AG04449 (cell line): ENCODE results near the gene TBC1D5.
"Not testable (repeated sequence)": the region's sequence is repeated elsewhere in the genome, so short reads cannot be mapped to it uniquely, and the experiment has no call there.

Experiments
- CTCF ChIA-PET: fragments of 350-600 bp; formaldehyde crosslinking; extraction: SDS; loops from one replicate; lab custom pipeline; 2021; ENCODE audit warnings: antibody characterized with exemption; lab: Yijun Ruan, JAX
- POLR2A ChIA-PET: fragments of 400-600, 350-600 bp; formaldehyde crosslinking; extraction: SDS; loops from one replicate; lab custom pipeline; 2020; ENCODE audit warnings: antibody characterized with exemption, inconsistent platforms; lab: Yijun Ruan, JAX
- DNase-seq: peaks from one replicate; pipeline ENCODE4 v3.0.0-alpha.2; 2010; ENCODE audit warnings: low read depth, low spot score
- H3K4me3 ChIP-seq: 2 replicates; pipeline ENCODE4 v1.5.1; 2011; ENCODE audit warnings: low read depth, mild to moderate bottlenecking, control low read depth, low read length
- TF ChIP-seq, protein P1 (sequence below): IDR thresholded peaks from one replicate; pipeline ENCODE4 v1.5.1; 2011; ENCODE audit warnings: mild to moderate bottlenecking, moderate library complexity, low read length, control low read depth, inconsistent platforms; ENCODE audit not compliant: insufficient read depth; ENCODE audit errors: missing control alignments

TBC1D5 gene

DNA sequence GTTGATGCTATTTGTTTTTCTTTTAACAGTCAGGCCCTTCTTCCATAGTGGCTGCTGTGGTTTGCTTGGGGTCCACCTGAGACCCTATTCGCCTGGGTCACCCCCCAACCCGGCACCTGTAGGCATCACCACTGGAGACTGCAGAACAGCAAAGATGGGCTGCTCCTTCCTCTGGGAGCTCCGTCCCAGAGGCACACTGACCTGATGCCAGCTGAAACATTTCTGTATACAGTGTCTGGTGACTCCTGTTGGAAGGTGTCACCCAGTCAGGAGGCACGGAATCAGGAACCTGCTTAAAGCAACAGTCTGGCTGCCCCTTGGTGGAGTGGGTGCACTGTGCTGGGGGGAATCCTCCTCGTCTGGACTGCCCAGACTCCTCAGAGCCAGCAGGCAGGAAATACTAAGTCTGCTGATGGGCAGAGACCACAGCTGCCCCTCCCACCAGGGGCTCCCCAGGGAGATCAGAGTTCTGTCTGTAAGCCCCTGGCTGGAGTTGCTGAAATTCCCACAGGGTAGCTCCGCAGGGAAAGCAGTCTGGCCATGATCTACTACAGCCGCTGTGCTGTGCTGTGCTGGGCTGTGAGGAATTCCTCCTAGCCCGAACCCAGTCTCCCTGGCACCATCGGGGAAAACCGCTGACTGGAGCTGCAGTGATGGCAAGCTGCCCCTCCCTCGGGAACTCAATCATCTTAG, 248.2 kb downstream of the TBC1D5 start:
- TF ChIP-seq, protein P1, sequence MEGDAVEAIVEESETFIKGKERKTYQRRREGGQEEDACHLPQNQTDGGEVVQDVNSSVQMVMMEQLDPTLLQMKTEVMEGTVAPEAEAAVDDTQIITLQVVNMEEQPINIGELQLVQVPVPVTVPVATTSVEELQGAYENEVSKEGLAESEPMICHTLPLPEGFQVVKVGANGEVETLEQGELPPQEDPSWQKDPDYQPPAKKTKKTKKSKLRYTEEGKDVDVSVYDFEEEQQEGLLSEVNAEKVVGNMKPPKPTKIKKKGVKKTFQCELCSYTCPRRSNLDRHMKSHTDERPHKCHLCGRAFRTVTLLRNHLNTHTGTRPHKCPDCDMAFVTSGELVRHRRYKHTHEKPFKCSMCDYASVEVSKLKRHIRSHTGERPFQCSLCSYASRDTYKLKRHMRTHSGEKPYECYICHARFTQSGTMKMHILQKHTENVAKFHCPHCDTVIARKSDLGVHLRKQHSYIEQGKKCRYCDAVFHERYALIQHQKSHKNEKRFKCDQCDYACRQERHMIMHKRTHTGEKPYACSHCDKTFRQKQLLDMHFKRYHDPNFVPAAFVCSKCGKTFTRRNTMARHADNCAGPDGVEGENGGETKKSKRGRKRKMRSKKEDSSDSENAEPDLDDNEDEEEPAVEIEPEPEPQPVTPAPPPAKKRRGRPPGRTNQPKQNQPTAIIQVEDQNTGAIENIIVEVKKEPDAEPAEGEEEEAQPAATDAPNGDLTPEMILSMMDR = no peak
- H3K4me3 ChIP-seq = no peak overlapping the region
- POLR2A ChIA-PET = no interaction called here
- no peak for DNase-seq
- CTCF ChIA-PET = interaction anchor here (1.0 to 1.3 kb wide), 2 partner anchors 151 to 347 kb away, joined by 3 read pairs; no protein-coding TSS in a partner anchor

DNA sequence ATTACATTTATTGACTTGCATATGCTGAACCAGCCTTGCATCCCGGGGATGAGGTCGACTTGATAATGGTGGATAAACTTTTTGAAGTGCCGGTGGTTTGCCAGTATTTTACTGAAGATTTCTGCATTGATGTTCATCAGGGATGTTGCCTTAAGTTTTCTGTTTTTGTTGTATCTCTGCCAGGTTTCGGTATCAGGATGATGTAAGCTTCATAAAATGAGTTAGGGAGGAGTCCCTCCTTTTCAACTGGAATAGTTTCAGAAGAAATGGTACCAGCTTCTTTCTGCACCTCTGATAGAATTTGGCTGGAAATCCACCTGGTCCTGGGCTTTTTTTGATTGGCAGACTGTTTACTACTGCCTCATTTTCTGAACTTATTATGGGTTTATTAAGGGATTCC, 250.8 kb downstream of the TBC1D5 start:
- CTCF ChIA-PET = interaction anchor here (1.7 kb wide), 1 partner anchor 94 kb away, joined by 3 read pairs; no protein-coding TSS in a partner anchor
- DNase-seq = no peak
- TF ChIP-seq, protein P1 = no peak
- H3K4me3 ChIP-seq = no peak overlapping the region
- POLR2A ChIA-PET = no interaction called here

DNA sequence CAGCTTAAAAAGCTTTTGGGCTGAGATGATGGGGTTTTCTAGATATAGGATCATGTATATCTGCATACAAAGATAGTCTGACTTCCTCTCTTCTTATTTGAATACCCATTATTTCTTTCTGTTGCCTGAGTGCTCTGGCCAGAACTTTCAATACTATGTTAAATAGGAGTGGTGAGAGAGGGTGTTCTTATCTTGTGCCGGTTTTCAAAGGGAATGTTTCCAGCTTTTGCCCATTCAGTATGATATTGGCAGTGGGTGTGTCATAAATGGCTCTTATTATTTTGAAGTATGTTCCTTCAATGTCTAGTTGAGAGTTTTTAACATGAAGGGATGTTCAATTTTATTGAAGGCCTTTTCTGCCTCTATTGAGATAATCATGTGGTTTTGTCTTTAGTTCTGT, 251.2 kb downstream of the TBC1D5 start:
- POLR2A ChIA-PET, DNase-seq, H3K4me3 ChIP-seq: not testable (repeated sequence)
- CTCF ChIA-PET = interaction anchor here (1.7 kb wide), 1 partner anchor 93 kb away, joined by 3 read pairs; no protein-coding TSS in a partner anchor

DNA sequence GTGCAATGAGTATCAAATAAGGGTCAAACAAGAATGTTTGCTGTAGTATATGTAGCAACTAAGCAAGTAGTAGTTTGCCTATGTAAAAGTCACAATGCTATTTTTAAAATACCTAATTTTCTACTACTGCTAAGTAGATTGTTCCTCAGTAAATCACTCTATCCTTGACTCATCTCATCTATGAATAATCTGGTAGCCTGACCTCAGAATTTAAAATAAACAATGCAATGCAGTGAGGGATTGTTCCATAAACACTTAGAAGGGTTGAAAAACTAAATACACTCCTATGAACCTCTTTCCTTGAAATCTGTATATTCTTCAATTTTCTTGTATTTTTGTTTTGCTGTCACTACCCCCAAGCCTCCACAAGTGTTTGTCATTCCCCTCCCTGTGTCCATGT, 253.3 kb downstream of the TBC1D5 start:
- no peak overlapping the region for H3K4me3 ChIP-seq
- ChIA-PET POLR2A (no interaction called here), CTCF (no interaction called here)
- DNase-seq = no peak
- TF ChIP-seq, protein P1 = no peak

DNA sequence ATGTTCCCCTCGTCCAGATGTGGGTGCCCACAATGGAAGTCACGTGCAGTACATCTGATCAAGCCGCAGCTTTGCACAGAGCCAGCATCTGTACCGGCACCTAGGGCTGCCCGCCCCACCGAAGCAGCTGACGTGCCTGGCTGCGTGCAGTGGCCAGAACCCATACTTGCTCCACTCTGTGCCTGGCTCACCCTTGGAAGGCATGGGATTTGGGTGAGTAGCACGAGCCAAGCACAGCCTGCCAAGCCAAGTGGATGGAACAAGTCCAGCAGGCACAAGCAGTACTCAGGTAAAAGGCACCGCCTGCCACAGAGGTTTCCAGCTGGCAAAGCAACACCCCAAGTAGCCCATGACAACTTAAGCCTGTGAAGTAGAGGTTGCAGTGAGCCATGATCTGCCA, 261.3 kb downstream of the TBC1D5 start:
- POLR2A ChIA-PET = interaction anchor here (0.6 kb wide), 1 partner anchor 31 kb away, joined by 3 read pairs; no protein-coding TSS in a partner anchor
- TF ChIP-seq, protein P1 = no peak
- CTCF ChIA-PET = no interaction called here
- DNase-seq = no peak
- no peak overlapping the region for H3K4me3 ChIP-seq

DNA sequence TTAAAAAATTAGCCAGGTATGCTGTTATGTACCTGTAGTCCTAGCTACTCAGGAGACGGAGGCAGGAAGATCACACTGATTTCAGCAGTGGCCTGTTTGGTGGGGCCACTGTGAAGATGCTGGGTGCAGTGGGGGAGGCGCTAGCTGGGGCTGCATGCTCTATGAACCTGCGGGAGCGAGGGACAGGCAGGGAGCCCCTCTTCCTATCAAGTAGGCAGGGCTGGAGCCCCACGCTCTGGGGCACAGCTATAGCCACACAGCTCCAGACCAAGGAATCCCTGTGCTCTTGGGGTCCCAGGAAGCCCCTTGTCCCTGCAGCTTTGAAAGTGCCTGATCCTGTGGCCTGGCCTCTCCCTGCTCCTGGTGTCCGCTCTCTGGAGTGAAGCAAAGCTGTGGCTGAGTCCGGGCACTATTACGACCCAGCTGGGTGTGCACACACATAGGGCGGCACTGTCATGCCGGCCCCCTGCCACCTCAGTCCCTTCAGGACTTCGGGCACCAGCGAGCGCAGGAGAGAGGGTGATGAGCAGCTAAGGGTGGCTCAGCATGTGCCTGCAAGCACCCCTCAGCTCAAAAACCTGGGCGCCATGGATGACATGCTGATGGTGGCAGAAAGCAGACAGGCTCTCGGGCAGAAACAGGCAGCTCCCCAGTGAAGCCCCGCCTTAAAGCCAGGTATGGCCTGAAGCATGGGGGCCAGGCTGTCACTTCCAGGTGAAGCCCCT, 262.6 kb downstream of the TBC1D5 start:
- TF ChIP-seq, protein P1 = no peak
- CTCF ChIA-PET = no interaction called here
- DNase-seq = no peak
- H3K4me3 ChIP-seq = no peak overlapping the region
- POLR2A ChIA-PET = no interaction called here

DNA sequence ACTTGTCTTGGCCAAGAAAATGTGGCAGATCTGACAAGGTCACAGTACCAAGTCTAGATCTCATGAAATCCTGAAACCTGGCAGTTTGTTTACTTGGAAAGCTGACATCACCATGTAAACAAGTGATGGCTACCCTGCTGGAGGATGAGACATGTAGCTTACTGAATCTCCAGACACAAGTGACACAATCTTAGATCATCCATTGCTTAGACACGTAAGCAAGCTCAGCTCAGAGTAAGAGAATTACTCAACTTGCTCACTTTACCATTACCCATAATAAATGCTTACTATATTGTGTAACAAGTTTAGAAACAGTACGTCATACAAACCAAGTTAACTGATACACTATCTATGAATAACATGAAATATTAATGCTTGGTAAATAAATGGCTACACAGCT, 263.8 kb downstream of the TBC1D5 start:
- no peak for DNase-seq
- POLR2A ChIA-PET = no interaction called here
- TF ChIP-seq, protein P1 = no peak
- H3K4me3 ChIP-seq = no peak overlapping the region
- CTCF ChIA-PET = no interaction called here
